KOPT-K1 (cell line): ENCODE results near the gene RELL1.
A peak's percentile ranks its signal among the peaks of the same experiment; 100 is the strongest.
"Not testable (repeated sequence)": the region's sequence is repeated elsewhere in the genome, so short reads cannot be mapped to it uniquely, and the experiment has no call there.

Experiments used
- H3K27ac ChIP-seq: fragments of 200-600 bp; sonication (generic); 2 replicates; pipeline ENCODE4 v1.5.1; 2016; ENCODE audit warnings: antibody characterized with exemption, mild to moderate bottlenecking, low read depth, low read length; ENCODE audit not compliant: poor library complexity, severe bottlenecking
- H3K36me3 ChIP-seq: fragments of 200-600 bp; sonication (generic); 2 replicates; pipeline ENCODE4 v1.5.1; 2017; ENCODE audit warnings: antibody characterized with exemption, mild to moderate bottlenecking, low read length, moderate library complexity; ENCODE audit not compliant: insufficient read depth
- H3K9me3 ChIP-seq: fragments of 200-600 bp; sonication (generic); 2 replicates; pipeline ENCODE4 v1.5.1; 2017; ENCODE audit warnings: antibody characterized with exemption, low read length, mild to moderate bottlenecking; ENCODE audit not compliant: insufficient read depth, poor library complexity, severe bottlenecking

The RELL1 gene

GRCh38 chr4:37682701-37683401 is 3.3 kb downstream of the RELL1 start:
- H3K9me3 ChIP-seq = no peaks in the 10 kb centered on the region
- no peak overlapping the region for H3K27ac ChIP-seq
- 0 out of 2 replicates have a peak, but pooled peaks cover 6% of the 10 kb centered on the region for H3K36me3 ChIP-seq

- H3K27ac ChIP-seq = no peak overlapping the region
Measured at GRCh38 chr4:37680089-37680488, 6.1 kb downstream of the RELL1 start.

GRCh38 chr4:37679301-37679700 is 6.9 kb downstream of the RELL1 start:
- no peak overlapping the region for H3K27ac ChIP-seq
- 0 out of 2 replicates have a peak, but pooled peaks cover 6% of the 10 kb centered on the region for H3K36me3 ChIP-seq
- no peaks in the 10 kb centered on the region for H3K9me3 ChIP-seq

More at GRCh38 chr4:37680089-37680488, 6.1 kb downstream of the RELL1 start:
- H3K36me3 ChIP-seq = 0 out of 2 replicates have a peak, but pooled peaks cover 6% of the 10 kb centered on the region
- H3K9me3 ChIP-seq = no peaks in the 10 kb centered on the region

GRCh38 chr4:37678624-37679023 is 7.6 kb downstream of the RELL1 start:
- Histone ChIP-seq H3K27ac (no peak overlapping the region), H3K36me3 (0 out of 2 replicates have a peak, but pooled peaks cover 6% of the 10 kb centered on the region), H3K9me3 (no peaks in the 10 kb centered on the region)

GRCh38 chr4:37675587-37676290 is 10.4 kb downstream of the RELL1 start:
- H3K27ac ChIP-seq = peak overlapping the region; percentile 40
- no peaks in the 10 kb centered on the region for H3K9me3 ChIP-seq
- H3K36me3 ChIP-seq = 0 out of 2 replicates have a peak, but pooled peaks cover 6% of the 10 kb centered on the region

GRCh38 chr4:37674439-37674838 is 11.7 kb downstream of the RELL1 start:
- Histone ChIP-seq H3K27ac (no peak overlapping the region), H3K36me3 (0 out of 2 replicates have a peak, but pooled peaks cover 6% of the 10 kb centered on the region), H3K9me3 (no peaks in the 10 kb centered on the region)

- Histone ChIP-seq H3K27ac (no peak overlapping the region), H3K36me3 (0 out of 2 replicates have a peak, but pooled peaks cover 5% of the 10 kb centered on the region), H3K9me3 (no peaks in the 10 kb centered on the region)
Measured at GRCh38 chr4:37673538-37674192, 12.5 kb downstream of the RELL1 start.

GRCh38 chr4:37671072-37671471 is 15.1 kb downstream of the RELL1 start:
- Histone ChIP-seq H3K36me3 (no peaks in the 10 kb centered on the region), H3K9me3 (no peaks in the 10 kb centered on the region), H3K27ac (no peak overlapping the region)

- Histone ChIP-seq H3K27ac (no peak overlapping the region), H3K36me3 (no peaks in the 10 kb centered on the region)
Measured at GRCh38 chr4:37670249-37670648, 15.9 kb downstream of the RELL1 start.

GRCh38 chr4:37669124-37669523 is 17.1 kb downstream of the RELL1 start:
- not testable (repeated sequence) for H3K36me3 ChIP-seq, H3K9me3 ChIP-seq, H3K27ac ChIP-seq

More at GRCh38 chr4:37670249-37670648, 15.9 kb downstream of the RELL1 start:
- no peaks in the 10 kb centered on the region for H3K9me3 ChIP-seq

GRCh38 chr4:37667197-37668100 is 18.7 kb downstream of the RELL1 start:
- H3K36me3 ChIP-seq = no peaks in the 10 kb centered on the region
- H3K9me3 ChIP-seq = no peaks in the 10 kb centered on the region
- H3K27ac ChIP-seq = peak overlapping the region; percentile 39

GRCh38 chr4:37666625-37667071 is 19.5 kb downstream of the RELL1 start:
- peak overlapping the region; percentile 39 for H3K27ac ChIP-seq
- H3K36me3 ChIP-seq = no peaks in the 10 kb centered on the region
- no peaks in the 10 kb centered on the region for H3K9me3 ChIP-seq

- Histone ChIP-seq H3K36me3 (no peaks in the 10 kb centered on the region), H3K9me3 (no peaks in the 10 kb centered on the region), H3K27ac (no peak overlapping the region)
Measured at GRCh38 chr4:37665333-37666320, 20.5 kb downstream of the RELL1 start.
